Left lung (tissue), 10 donors: Measurements from ENCODE around the gene RYR2. TPM values are rescaled to one million over a fixed set of nuclear protein-coding genes. Genes with fewer than 3 reads are reported as not detected.

ENCODE experiments used
- ATAC-seq: fragments of 200-7000 bp; cut with Tn5 transposase; one replicate; pipeline ENCODE4 v1.9.1; 2020; ENCODE audit warnings: moderate library complexity
- DNase-seq, 4 donors: peaks; one replicate each; pipeline ENCODE4 v3.0.0-alpha.2; 2013 to 2020
- H3K27ac ChIP-seq, 2 donors: fragments of 200-600 bp; sonication (generic) in 1 of 2; one replicate each; pipeline versions ENCODE4 v1.5.0 to v1.8.0; 2020 to 2021
- H3K27me3 ChIP-seq, 2 donors: fragments of 200-600 bp; sonication (generic) in 1 of 2; one replicate each; pipeline versions ENCODE4 v1.5.0 to v1.8.0; 2020 to 2021
- H3K36me3 ChIP-seq, 2 donors: fragments of 200-600 bp; sonication (generic) in 1 of 2; one replicate each; pipeline versions ENCODE4 v1.5.0 to v1.8.0; 2020 to 2021
- H3K4me1 ChIP-seq, 2 donors: fragments of 200-600 bp; one replicate each; pipeline ENCODE4 v1.8.0; 2021
- H3K4me3 ChIP-seq, 2 donors: fragments of 200-600 bp; sonication (generic) in 1 of 2; one replicate each; pipeline versions ENCODE4 v1.5.0 to v1.8.0; 2020 to 2021; ENCODE audit warnings: mild to moderate bottlenecking in 1 of 2
- H3K9me3 ChIP-seq, 2 donors: fragments of 200-600 bp; sonication (generic) in 1 of 2; one replicate each; pipeline versions ENCODE4 v1.5.0 to v1.8.0; 2020 to 2021
- intact Hi-C, 2 donors: fragments of 100-400 bp; cut with DNase I; formaldehyde crosslinking; loops; one replicate each; pipeline versions ENCODE4 v1.11.2 to v1.14.2; 2022
- polyA plus RNA-seq, 6 donors: library from polyadenylated mRNA; unstranded; fragments of 120-200 nt; gene quantifications; one replicate each; pipeline ENCODE4 v1.2.1, GENCODE V29; 2013; ENCODE audit not compliant: insufficient read length in 6 of 6
- total RNA-seq, 2 donors: library from RNA; stranded (reverse); fragmentation: NEBNext Ultra II Directional; extraction: Animal tissue kit (Norgen Biotek cat#: 25700); gene quantifications; one replicate each; pipeline ENCODE4 v1.2.1, GENCODE V29; 2021
- TF ChIP-seq, protein P1 (sequence below), 2 donors: fragments of 200-600 bp; sonication (generic) in 1 of 2; IDR thresholded peaks; one replicate each; pipeline versions ENCODE4 v1.5.0 to v1.8.0; 2021; ENCODE audit warnings: antibody characterized with exemption in 2 of 2
- donor health status: DM: no; HTN: yes; CAD: no.
- donor health status: DM: no; HTN: no; CAD: no.

RYR2 gene
- total and polyA plus RNA-seq, 8 donors, result 4.7 to 10.3 (median 7.6) TPM

DNA sequence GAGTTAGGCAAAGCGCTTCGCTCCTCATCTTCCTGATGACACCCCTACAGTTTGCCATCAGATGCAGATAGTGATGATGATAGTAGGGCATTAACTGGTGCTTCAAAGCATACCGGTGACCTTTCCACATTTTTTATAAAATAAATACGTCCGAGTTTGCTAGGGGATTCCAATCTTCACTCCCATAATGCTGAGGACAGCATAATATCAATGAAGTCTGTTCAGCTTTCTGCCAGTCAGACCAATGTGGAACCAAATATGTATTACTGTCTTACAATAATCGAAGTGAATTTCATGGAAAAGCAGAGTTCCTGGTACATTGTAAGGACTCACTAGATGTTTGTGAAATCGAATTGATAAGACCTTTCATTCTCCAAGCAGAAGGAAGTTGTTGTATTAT lies 258.7 kb downstream of the RYR2 start:
- Histone ChIP-seq H3K27ac (no peak overlapping the region), H3K27me3 (no peaks in the 10 kb centered on the region), H3K9me3 (no peaks in the 10 kb centered on the region), H3K4me1 (no peaks in the 10 kb centered on the region), H3K4me3 (no peak overlapping the region), H3K36me3 (no peaks in the 10 kb centered on the region)
- TF ChIP-seq, protein P1, sequence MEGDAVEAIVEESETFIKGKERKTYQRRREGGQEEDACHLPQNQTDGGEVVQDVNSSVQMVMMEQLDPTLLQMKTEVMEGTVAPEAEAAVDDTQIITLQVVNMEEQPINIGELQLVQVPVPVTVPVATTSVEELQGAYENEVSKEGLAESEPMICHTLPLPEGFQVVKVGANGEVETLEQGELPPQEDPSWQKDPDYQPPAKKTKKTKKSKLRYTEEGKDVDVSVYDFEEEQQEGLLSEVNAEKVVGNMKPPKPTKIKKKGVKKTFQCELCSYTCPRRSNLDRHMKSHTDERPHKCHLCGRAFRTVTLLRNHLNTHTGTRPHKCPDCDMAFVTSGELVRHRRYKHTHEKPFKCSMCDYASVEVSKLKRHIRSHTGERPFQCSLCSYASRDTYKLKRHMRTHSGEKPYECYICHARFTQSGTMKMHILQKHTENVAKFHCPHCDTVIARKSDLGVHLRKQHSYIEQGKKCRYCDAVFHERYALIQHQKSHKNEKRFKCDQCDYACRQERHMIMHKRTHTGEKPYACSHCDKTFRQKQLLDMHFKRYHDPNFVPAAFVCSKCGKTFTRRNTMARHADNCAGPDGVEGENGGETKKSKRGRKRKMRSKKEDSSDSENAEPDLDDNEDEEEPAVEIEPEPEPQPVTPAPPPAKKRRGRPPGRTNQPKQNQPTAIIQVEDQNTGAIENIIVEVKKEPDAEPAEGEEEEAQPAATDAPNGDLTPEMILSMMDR (IDR thresholded peaks at IDR 0.05), result no peak
- ATAC-seq (no peak), DNase-seq (no peak)
- intact Hi-C loops, result no loop called here

DNA sequence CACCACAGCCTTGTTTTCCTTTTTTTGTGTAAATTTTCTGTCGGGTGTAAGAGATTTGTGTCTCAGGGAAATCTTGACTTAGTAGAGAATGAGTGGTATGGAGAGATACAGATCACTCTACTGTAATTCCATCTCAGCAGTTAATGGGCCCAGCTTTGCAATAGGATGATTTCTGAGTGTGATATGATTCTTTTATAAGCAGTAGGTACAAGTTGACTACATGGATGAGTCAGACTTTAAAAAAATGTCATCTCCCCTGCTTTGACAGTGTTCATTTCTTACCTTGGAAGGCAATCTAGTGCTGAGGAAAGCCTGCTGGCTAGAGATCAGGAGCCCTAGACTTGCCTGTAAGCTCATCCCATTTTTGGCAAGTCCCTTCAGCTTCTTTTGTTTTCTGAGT lies 261.9 kb downstream of the RYR2 start:
- H3K9me3 ChIP-seq, result no peaks in the 10 kb centered on the region
- ATAC-seq (no peak), DNase-seq (no peak)
- H3K27ac ChIP-seq, result no peak overlapping the region
- no peaks in the 10 kb centered on the region for H3K4me1 ChIP-seq
- intact Hi-C loops, result no loop called here
- no peak overlapping the region for H3K4me3 ChIP-seq
- TF ChIP-seq, protein P1 (IDR thresholded peaks at IDR 0.05), result no peak
- no peaks in the 10 kb centered on the region for H3K36me3 ChIP-seq
- no peaks in the 10 kb centered on the region for H3K27me3 ChIP-seq

DNA sequence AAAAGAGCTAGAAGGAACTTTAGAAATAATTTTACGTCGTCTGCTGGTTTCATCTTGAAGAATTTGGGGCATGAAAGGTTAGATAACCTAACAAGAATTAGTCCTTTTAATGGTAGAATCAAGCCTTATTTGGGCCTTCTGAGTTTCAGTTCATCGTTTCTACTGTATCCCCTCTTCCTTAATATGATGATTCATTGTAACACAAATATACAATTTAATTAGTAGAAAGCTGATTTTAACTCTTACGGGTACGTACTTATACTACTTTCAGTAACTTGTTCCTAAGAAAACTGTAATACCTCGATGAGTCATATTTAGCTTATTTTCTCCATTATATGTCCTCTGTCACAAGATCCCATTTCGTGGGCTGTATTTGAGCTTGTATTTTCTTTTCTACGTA lies 264.7 kb downstream of the RYR2 start:
- Histone ChIP-seq H3K27ac (no peak overlapping the region), H3K36me3 (no peaks in the 10 kb centered on the region), H3K4me1 (no peaks in the 10 kb centered on the region), H3K27me3 (no peaks in the 10 kb centered on the region), H3K9me3 (no peaks in the 10 kb centered on the region), H3K4me3 (no peak overlapping the region)
- intact Hi-C loops, result no loop called here
- no peak for ATAC-seq
- TF ChIP-seq, protein P1 (IDR thresholded peaks at IDR 0.05), result no peak
- DNase-seq, result no peak

DNA sequence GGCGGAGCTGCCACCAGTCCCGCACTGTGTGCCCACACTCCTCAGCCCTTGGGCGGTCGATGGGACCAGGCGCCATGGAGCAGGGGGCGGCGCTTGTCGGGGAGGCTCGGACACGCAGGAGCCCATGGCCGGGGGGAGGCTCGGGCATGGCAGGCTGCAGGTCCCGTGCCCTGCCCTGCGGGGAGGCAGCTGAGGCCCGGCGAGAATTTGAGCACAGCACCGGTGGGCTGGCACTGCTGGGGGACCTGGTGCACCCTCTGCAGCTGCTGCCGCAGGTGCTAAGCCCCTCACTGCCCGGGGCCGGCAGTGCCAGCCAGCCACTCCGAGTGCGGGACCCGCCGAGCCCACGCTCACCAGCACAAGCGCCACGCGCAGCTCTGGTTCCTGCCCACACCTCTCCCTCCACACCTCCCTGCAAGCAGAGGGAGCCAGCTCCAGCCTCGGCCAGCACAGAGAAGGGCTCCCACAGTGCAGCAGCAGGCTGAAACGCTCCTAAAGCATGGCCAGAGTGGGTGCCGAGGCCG lies 267.7 kb downstream of the RYR2 start:
- Histone ChIP-seq H3K36me3 (no peaks in the 10 kb centered on the region), H3K9me3 (peaks cover 0 to 1% of the 10 kb centered on the region in 2 donors), H3K27me3 (no peaks in the 10 kb centered on the region), H3K4me1 (no peaks in the 10 kb centered on the region), H3K27ac (no peak overlapping the region), H3K4me3 (no peak overlapping the region)
- DNase-seq (peak in 1 of 4 donors; percentile 65), ATAC-seq (no peak)
- intact Hi-C loops, result no loop called here
- TF ChIP-seq, protein P1 (IDR thresholded peaks at IDR 0.05), result no peak

DNA sequence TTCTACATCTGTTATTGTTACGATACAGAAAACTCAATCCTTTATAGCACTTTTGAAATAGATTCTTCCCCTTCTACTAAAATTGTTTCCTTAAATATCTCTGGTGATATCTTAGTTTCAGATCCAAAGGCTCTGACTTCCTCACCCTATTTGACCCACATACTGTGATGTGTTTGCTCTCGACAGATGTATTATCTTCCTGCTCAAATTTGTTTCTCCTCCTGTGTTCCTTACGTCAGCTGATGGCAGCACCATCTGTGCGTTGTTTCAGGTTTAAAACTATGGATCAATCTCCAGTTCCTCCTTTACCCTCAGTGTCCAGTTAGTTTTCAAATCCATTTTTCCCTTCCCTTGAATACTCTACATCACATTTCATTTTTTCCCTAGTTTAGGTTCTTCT lies 274.4 kb downstream of the RYR2 start:
- Histone ChIP-seq H3K27ac (no peak overlapping the region), H3K4me3 (no peak overlapping the region), H3K27me3 (no peaks in the 10 kb centered on the region), H3K36me3 (no peaks in the 10 kb centered on the region), H3K9me3 (peaks cover 0 to 1% of the 10 kb centered on the region in 2 donors), H3K4me1 (no peaks in the 10 kb centered on the region)
- DNase-seq (no peak), ATAC-seq (no peak)
- intact Hi-C loops, result no loop called here
- TF ChIP-seq, protein P1 (IDR thresholded peaks at IDR 0.05), result no peak
